ENCODE measurements around the gene UNC5C.

Gene UNC5C

GRCh38 chr4:95129821-95130311, 418.9 kb downstream of the UNC5C start (continued):
- TF ChIP-seq PRDM10 (tag by site-specific recombination; IDR thresholded peaks at IDR 0.05) (no peak; the same call in 1 of the 2 replicates), ZNF26 (tag by site-specific recombination; IDR thresholded peaks at IDR 0.05) (no peak), ZNF423 (tag by site-specific recombination; IDR thresholded peaks at IDR 0.05) (no peak), OVOL3 (tag by site-specific recombination; IDR thresholded peaks at IDR 0.05) (no peak), ZNF658 (tag by site-specific recombination; IDR thresholded peaks at IDR 0.05) (no peak), FEZF1 (tag by site-specific recombination; IDR thresholded peaks at IDR 0.05) (peak; percentile 26; the same call in 1 of the 2 replicates), ZNF354C (tag by site-specific recombination; IDR thresholded peaks at IDR 0.05; ENCODE audit: borderline replicate concordance, low read depth) (no peak), ZNF184 (tag by site-specific recombination; IDR thresholded peaks at IDR 0.05) (no peak), IKZF3 (tag by site-specific recombination; IDR thresholded peaks at IDR 0.05) (no peak), ZBTB44 (tag by site-specific recombination; IDR thresholded peaks at IDR 0.05) (0 out of 2 replicates have a peak, but pooled peaks have one; percentile 11), ZNF560 (tag by site-specific recombination; IDR thresholded peaks at IDR 0.05; ENCODE audit: borderline replicate concordance) (no peak), ZBTB17 (tag by site-specific recombination; IDR thresholded peaks at IDR 0.05) (no peak), ZNF501 (tag by site-specific recombination; IDR thresholded peaks at IDR 0.05) (no peak), ZNF677 (tag by site-specific recombination; IDR thresholded peaks at IDR 0.05) (no peak), ZNF791 (tag by site-specific recombination; IDR thresholded peaks at IDR 0.05) (no peak), TRIM28 (IDR thresholded peaks at IDR 0.05; ENCODE audit: borderline replicate concordance, low read length) (peak; percentile 53; the same call in 1 of the 2 replicates), ZNF146 (tag by site-specific recombination; IDR thresholded peaks at IDR 0.05) (peak; percentile 94), PRDM6 (tag by site-specific recombination; IDR thresholded peaks at IDR 0.05) (peak; percentile 69), ZNF660 (tag by site-specific recombination; IDR thresholded peaks at IDR 0.05) (peak; percentile 44; the same call in 1 of the 2 replicates), ZNF112 (tag by site-specific recombination; IDR thresholded peaks at IDR 0.05) (no peak), ZBTB21 (tag by site-specific recombination; IDR thresholded peaks at IDR 0.05) (no peak), ZNF530 (tag by site-specific recombination; IDR thresholded peaks at IDR 0.05; ENCODE audit: low read depth) (no peak), YY1 (tag by site-specific recombination; IDR thresholded peaks at IDR 0.05) (no peak), HIC1 (tag by site-specific recombination; IDR thresholded peaks at IDR 0.05) (no peak), ZNF37A (tag by site-specific recombination; IDR thresholded peaks at IDR 0.05) (no peak), ZNF701 (tag by site-specific recombination; IDR thresholded peaks at IDR 0.05) (no peak), PRDM1 (tag by site-specific recombination; IDR thresholded peaks at IDR 0.05) (peak; percentile 80), GLIS1 (tag by site-specific recombination; IDR thresholded peaks at IDR 0.05) (peak; percentile 57), ZNF404 (tag by site-specific recombination; IDR thresholded peaks at IDR 0.05) (no peak), ZNF18 (tag by site-specific recombination; IDR thresholded peaks at IDR 0.05) (no peak)

Data from HEK293 (cell line).